Peyer's patch (tissue), 4 donors: ENCODE data around the gene C5orf46. TPM values are rescaled to one million over a fixed set of nuclear protein-coding genes. Genes with fewer than 3 reads are reported as not detected.

ENCODE experiments used
- DNase-seq, 3 donors: peaks; one replicate each; pipeline ENCODE4 v3.0.0-alpha.2; 2017 to 2019
- H3K27ac ChIP-seq, 4 donors: fragments of 200-600 bp; sonication (generic); one replicate each; pipeline ENCODE4 v1.5.1; 2016 to 2019
- H3K27me3 ChIP-seq, 2 donors: fragments of 200-600 bp; sonication (generic); one replicate each; pipeline ENCODE4 v1.5.1; 2019
- H3K36me3 ChIP-seq, 3 donors: fragments of 200-600 bp; sonication (generic); one replicate each; pipeline ENCODE4 v1.5.1; 2016 to 2019
- H3K4me1 ChIP-seq, 4 donors: fragments of 200-600 bp; sonication (generic); one replicate each; pipeline ENCODE4 v1.5.1; 2016 to 2019
- H3K4me3 ChIP-seq, 4 donors: fragments of 200-600 bp; sonication (generic); 1 replicate in 3 of 4; 2 replicates in 1 of 4; pipeline ENCODE4 v1.5.1; 2016 to 2019; ENCODE audit warnings: mild to moderate bottlenecking in 1 of 4
- H3K9me3 ChIP-seq, 4 donors: fragments of 200-600 bp; sonication (generic); one replicate each; pipeline ENCODE4 v1.5.1; 2016 to 2019; ENCODE audit warnings: mild to moderate bottlenecking in 1 of 4
- CTCF ChIP-seq, 6 experiments: fragments of 450-650 bp in 4 of 6; fragments of 200-600 bp in 2 of 6; sonication (generic) in 1 of 6; IDR thresholded peaks; one replicate each; pipeline ENCODE4 v1.5.1; 2017 to 2019; ENCODE audit warnings: antibody characterized with exemption in 6 of 6, mild to moderate bottlenecking in 3 of 6, moderate library complexity in 1 of 6
- POLR2A ChIP-seq, 2 donors: fragments of 450-650 bp; IDR thresholded peaks; one replicate each; pipeline ENCODE4 v1.5.1; 2017; ENCODE audit warnings: antibody characterized with exemption in 2 of 2, mild to moderate bottlenecking in 2 of 2, moderate library complexity in 2 of 2
- total RNA-seq, 4 donors: library from RNA; depleted of rRNA; stranded (reverse); fragments of >200 nt; gene quantifications; one replicate each; pipeline ENCODE4 v1.1.0, GENCODE V29; 2016

Gene C5orf46
- total RNA-seq, 4 donors from 2014 or later: not detected

- no peak overlapping the region for H3K27ac ChIP-seq
- peak in 2 of 3 donors; percentile 32 to 86 for DNase-seq
- H3K9me3 ChIP-seq: no peaks in the 10 kb centered on the region
- H3K27me3 ChIP-seq: no peaks in the 10 kb centered on the region
- no peak overlapping the region for H3K4me3 ChIP-seq
- H3K36me3 ChIP-seq: no peaks in the 10 kb centered on the region
- peak; percentile 30 to 83 (median 70) for TF ChIP-seq CTCF (IDR thresholded peaks at IDR 0.05)
- no peak for TF ChIP-seq POLR2A (IDR thresholded peaks at IDR 0.05)
- no peaks in the 10 kb centered on the region for H3K4me1 ChIP-seq
Measured at GRCh38 chr5:147857302-147858129, 48.8 kb downstream of the C5orf46 start.

- Histone ChIP-seq H3K36me3 (no peaks in the 10 kb centered on the region), H3K27me3 (no peaks in the 10 kb centered on the region), H3K27ac (no peak overlapping the region), H3K4me1 (no peaks in the 10 kb centered on the region), H3K4me3 (no peak overlapping the region), H3K9me3 (no peaks in the 10 kb centered on the region)
- no peak for DNase-seq
- TF ChIP-seq POLR2A (IDR thresholded peaks at IDR 0.05) (no peak), CTCF (IDR thresholded peaks at IDR 0.05) (no peak)
Measured at GRCh38 chr5:147856801-147857200, 49.5 kb downstream of the C5orf46 start.

GRCh38 chr5:147855774-147856069 is 50.6 kb downstream of the C5orf46 start:
- Histone ChIP-seq H3K4me3 (no peak overlapping the region), H3K27ac (no peak overlapping the region), H3K9me3 (no peaks in the 10 kb centered on the region), H3K36me3 (no peaks in the 10 kb centered on the region), H3K4me1 (no peaks in the 10 kb centered on the region), H3K27me3 (no peaks in the 10 kb centered on the region)
- DNase-seq: no peak
- TF ChIP-seq CTCF (IDR thresholded peaks at IDR 0.05): no peak
- no peak for TF ChIP-seq POLR2A (IDR thresholded peaks at IDR 0.05)

- no peak overlapping the region for H3K27ac ChIP-seq
- H3K9me3 ChIP-seq: no peaks in the 10 kb centered on the region
- H3K4me1 ChIP-seq: no peaks in the 10 kb centered on the region
- H3K4me3 ChIP-seq: no peak overlapping the region
- no peak for DNase-seq
- H3K27me3 ChIP-seq: no peaks in the 10 kb centered on the region
- no peak for TF ChIP-seq CTCF (IDR thresholded peaks at IDR 0.05)
- no peak for TF ChIP-seq POLR2A (IDR thresholded peaks at IDR 0.05)
- H3K36me3 ChIP-seq: no peaks in the 10 kb centered on the region
Measured at GRCh38 chr5:147854894-147855773, 51.2 kb downstream of the C5orf46 start.

GRCh38 chr5:147854331-147854730 is 52.0 kb downstream of the C5orf46 start:
- Histone ChIP-seq H3K27me3 (no peaks in the 10 kb centered on the region), H3K4me1 (no peaks in the 10 kb centered on the region), H3K4me3 (no peak overlapping the region), H3K36me3 (no peaks in the 10 kb centered on the region), H3K9me3 (no peaks in the 10 kb centered on the region), H3K27ac (no peak overlapping the region)
- no peak for TF ChIP-seq CTCF (IDR thresholded peaks at IDR 0.05)
- TF ChIP-seq POLR2A (IDR thresholded peaks at IDR 0.05): no peak
- DNase-seq: no peak
